ENCODE measurements around the gene STX8. TPM values are rescaled to one million over a fixed set of nuclear protein-coding genes. Genes with fewer than 3 reads are reported as not detected.
"Not testable (repeated sequence)": the region's sequence is repeated elsewhere in the genome, so short reads cannot be mapped to it uniquely, and the experiment has no call there.

The STX8 gene
- total RNA-seq, 4 donors from 2014 or later = 58.6 to 86.9 (median 66.3) TPM

DNA sequence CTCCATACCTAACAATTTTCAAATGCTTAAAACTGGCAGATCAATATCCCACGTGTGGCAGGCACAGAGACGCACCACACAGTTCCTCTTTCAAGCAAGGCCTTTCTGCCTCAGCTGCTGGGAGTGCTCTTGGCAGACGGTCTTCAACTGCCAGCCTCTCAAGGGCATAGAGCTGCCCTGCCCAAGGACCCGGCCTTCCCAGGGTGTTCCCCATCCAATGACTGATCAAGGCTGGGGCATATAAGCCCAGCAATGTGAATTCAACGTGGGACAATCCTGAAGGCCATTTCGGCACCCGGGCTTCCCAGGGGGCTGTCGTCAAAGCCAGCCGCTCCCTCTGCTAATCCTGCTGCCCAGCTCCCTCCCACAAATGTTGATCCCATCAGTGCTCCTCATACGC lies 107.1 kb downstream of the STX8 start:
- DNase-seq (ENCODE audit: low spot score) (no peak), ATAC-seq (ENCODE audit: low FRiP score) (no peak)
- TF ChIP-seq, protein P1, sequence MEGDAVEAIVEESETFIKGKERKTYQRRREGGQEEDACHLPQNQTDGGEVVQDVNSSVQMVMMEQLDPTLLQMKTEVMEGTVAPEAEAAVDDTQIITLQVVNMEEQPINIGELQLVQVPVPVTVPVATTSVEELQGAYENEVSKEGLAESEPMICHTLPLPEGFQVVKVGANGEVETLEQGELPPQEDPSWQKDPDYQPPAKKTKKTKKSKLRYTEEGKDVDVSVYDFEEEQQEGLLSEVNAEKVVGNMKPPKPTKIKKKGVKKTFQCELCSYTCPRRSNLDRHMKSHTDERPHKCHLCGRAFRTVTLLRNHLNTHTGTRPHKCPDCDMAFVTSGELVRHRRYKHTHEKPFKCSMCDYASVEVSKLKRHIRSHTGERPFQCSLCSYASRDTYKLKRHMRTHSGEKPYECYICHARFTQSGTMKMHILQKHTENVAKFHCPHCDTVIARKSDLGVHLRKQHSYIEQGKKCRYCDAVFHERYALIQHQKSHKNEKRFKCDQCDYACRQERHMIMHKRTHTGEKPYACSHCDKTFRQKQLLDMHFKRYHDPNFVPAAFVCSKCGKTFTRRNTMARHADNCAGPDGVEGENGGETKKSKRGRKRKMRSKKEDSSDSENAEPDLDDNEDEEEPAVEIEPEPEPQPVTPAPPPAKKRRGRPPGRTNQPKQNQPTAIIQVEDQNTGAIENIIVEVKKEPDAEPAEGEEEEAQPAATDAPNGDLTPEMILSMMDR (IDR thresholded peaks at IDR 0.05) = no peak

DNA sequence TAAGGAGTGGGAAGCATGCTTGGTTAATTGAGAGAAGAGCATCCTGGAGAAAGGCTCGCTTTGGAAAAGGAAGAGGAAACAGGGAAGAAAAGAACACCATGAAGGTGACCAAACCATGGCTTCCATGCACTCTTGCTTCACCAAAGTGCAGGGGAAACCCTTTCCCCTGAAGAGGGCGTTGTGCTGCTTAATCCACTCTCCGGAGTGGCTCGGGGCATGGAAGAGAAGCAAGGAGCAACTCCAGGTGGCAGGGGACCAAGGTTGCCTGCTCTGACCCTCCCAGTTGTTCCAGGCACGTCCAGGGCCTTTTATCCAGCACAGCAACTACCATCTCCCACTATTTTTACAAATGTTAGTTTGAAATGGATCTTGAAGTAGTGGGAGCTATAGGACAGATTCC lies 108.1 kb downstream of the STX8 start:
- no peak for DNase-seq (ENCODE audit: low spot score)
- ATAC-seq (ENCODE audit: low FRiP score) = no peak
- TF ChIP-seq, protein P1 (IDR thresholded peaks at IDR 0.05) = no peak

DNA sequence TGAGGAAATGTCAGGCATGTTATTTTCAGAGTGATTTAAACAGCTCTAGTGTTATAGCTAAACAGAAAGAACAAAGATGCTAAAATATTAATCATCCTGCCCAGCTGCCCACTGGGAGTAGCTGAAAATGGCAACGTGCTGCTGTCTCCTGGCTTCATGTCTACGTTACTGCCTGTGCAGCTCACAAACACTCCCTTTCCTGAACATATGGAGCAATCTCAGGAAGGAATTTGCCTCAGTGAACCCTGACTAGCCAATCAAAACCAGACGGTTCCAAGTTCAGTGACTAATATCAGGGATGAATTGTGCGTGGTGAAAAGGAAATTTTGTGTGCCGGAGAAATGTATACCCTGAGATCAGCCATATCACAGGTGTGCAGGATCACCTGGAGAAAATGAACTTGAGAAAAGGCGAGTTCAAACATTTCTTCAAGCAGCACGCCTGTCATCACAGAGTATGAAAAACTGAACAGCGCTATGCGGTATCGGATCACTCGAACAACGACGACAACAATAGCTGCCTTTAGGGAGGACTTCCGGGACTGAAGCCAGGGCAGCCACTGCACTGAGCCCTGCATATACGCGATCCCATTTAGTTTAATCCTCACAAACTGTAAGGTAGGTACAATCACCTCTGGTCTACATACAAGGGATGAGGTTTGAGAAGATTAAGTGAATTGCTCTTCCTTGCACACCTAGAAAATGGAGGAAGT lies 110.3 kb downstream of the STX8 start:
- peak; percentile 85 for ATAC-seq (ENCODE audit: low FRiP score)
- TF ChIP-seq, protein P1 (IDR thresholded peaks at IDR 0.05) = no peak

DNA sequence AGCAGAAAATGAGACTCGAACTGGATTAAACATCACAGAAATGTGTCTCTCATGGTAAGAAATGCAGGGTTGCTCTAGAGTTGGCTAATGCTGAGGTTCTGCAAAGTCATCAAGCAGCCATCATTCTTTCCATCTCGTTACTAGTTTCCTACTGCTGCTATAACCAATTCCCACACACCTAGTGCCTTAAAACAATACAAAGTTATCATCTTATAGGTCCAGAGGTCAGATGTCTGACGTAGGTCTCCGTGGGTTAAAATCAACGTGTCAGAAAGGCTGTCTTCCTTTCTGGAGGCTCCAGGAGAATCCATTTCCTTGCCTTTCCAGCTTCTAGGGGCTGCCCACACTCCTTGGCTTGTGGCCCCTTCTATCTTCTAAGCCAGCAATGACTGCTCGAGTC lies 118.6 kb downstream of the STX8 start:
- DNase-seq (ENCODE audit: low spot score) (no peak), ATAC-seq (ENCODE audit: low FRiP score) (no peak)
- TF ChIP-seq, protein P1 (IDR thresholded peaks at IDR 0.05) = no peak

More for the DNA sequence above, 110.3 kb downstream of the STX8 start:
- no peak for DNase-seq (ENCODE audit: low spot score)

DNA sequence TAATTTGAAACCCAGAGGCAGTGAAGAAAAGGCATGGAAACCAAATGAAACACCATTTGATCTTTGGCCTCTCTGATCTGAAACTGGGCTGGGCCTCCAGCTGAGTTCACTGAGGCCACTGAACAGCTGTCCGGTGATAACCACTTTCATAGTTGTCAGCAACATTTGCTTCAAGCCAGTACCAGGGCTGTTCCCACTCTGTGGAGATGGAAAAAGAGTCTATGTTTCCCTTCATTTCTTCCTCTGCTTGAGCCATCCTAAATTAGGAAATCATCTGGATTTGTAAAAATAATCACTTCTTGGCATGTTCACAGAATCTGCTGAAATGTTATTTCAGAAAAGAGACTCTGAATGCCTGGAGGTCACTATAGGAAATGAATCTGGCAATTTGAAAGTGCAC lies 119.3 kb downstream of the STX8 start:
- no peak for DNase-seq (ENCODE audit: low spot score)
- TF ChIP-seq, protein P1 (IDR thresholded peaks at IDR 0.05) = no peak
- no peak for ATAC-seq (ENCODE audit: low FRiP score)

DNA sequence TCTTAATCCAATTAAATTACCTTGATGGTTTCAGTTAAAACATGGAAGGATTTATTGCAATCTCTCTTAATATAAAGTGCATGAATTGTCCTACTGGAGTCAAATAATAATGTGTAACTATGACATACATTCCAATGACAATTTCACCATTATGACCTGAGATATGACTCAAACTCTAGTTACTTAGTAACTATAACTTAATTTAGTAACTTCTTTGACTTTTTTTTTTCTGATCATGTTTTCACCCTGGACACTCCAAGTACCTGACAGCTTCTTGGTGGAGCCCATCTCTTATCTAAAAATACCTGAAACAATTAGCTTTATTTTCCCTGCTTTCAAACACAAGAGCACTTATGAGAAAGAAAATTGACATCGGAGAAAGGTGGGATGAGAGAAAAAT lies 123.7 kb downstream of the STX8 start:
- TF ChIP-seq, protein P1 (IDR thresholded peaks at IDR 0.05) = no peak
- no peak for DNase-seq (ENCODE audit: low spot score)
- ATAC-seq (ENCODE audit: low FRiP score) = no peak

DNA sequence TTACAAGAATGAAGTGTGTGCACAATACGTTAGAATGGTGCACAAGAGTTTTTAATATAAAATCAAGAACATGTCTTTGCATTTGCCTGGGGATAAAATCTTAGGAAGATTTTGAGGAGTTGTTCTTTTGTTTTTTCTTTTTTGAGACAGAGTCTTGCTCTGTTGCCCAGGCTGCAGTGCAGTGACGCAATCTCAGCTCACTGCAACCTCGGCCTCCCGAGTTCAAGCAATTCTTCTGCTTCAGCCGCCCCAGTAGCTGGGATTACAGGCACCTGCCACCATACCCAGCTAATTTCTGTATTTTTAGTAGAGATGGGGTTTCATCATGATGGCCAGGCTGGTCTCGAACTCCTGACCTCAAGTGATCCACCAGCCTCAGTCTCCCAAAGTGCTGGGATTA lies 128.3 kb downstream of the STX8 start:
- not testable (repeated sequence) for ATAC-seq (ENCODE audit: low FRiP score)

More for the DNA sequence above, 128.3 kb downstream of the STX8 start:
- not testable (repeated sequence) for DNase-seq (ENCODE audit: low spot score)

All from omental fat pad (tissue), 4 donors.